ENCODE measurements around the gene LENG8. TPM values are rescaled to one million over a fixed set of nuclear protein-coding genes. Genes with fewer than 3 reads are reported as not detected.

The LENG8 gene
- total RNA-seq, 1 experiment from 2014 or later = 238 TPM

- ChIA-PET POLR2A (interaction anchor here (0.7 to 4.8 kb wide), 3 partner anchors 8 to 1239 kb away, joined by 3 to 29 read pairs (median 3); partner anchors contain the start of gene LENG8), CTCF (interaction anchor here (0.5 to 1.4 kb wide), 4 partner anchors 15 to 195 kb away, joined by 3 read pairs; no protein-coding TSS in a partner anchor)
- peak; percentile 18 for DNase-seq (ENCODE audit: unreplicated experiment)
- no peak overlapping the region for H3K4me3 Mint-ChIP-seq (ENCODE audit: unreplicated experiment)
- intact Hi-C loops (cut with micrococcal nuclease) = no loop called here
- H3K27me3 Mint-ChIP-seq (ENCODE audit: insufficient read depth, unreplicated experiment) = no peaks in the 10 kb centered on the region
- H3K36me3 Mint-ChIP-seq (ENCODE audit: insufficient read depth, unreplicated experiment) = peaks cover 22% of the 10 kb centered on the region
- H3K4me1 Mint-ChIP-seq (ENCODE audit: insufficient read depth, unreplicated experiment) = peaks cover 14% of the 10 kb centered on the region
- no TSS peak for BruUV-seq (replicated peaks)
- H3K9me3 Mint-ChIP-seq (ENCODE audit: unreplicated experiment) = no peaks in the 10 kb centered on the region
- TF ChIP-seq CTCF (IDR thresholded peaks at IDR 0.05; ENCODE audit: unreplicated experiment) = no peak
- no peak overlapping the region for H3K27ac Mint-ChIP-seq (ENCODE audit: low read depth, unreplicated experiment)
These were observed 16.8 kb upstream of the LENG8 start for GRCh38 chr19:54432144-54432738.

- ChIA-PET POLR2A (no interaction called here), CTCF (interaction anchor here (0.6 kb wide), 1 partner anchor 73 kb away, joined by 3 read pairs; no protein-coding TSS in a partner anchor)
- H3K4me3 Mint-ChIP-seq (ENCODE audit: unreplicated experiment) = no peak overlapping the region
- no peak for DNase-seq (ENCODE audit: unreplicated experiment)
- BruUV-seq (replicated peaks) = no TSS peak
- TF ChIP-seq CTCF (IDR thresholded peaks at IDR 0.05; ENCODE audit: unreplicated experiment) = no peak
- H3K36me3 Mint-ChIP-seq (ENCODE audit: insufficient read depth, unreplicated experiment) = peaks cover 31% of the 10 kb centered on the region
- peaks cover 14% of the 10 kb centered on the region for H3K4me1 Mint-ChIP-seq (ENCODE audit: insufficient read depth, unreplicated experiment)
- intact Hi-C loops (cut with micrococcal nuclease) = no loop called here
- no peak overlapping the region for H3K27ac Mint-ChIP-seq (ENCODE audit: low read depth, unreplicated experiment)
- no peaks in the 10 kb centered on the region for H3K27me3 Mint-ChIP-seq (ENCODE audit: insufficient read depth, unreplicated experiment)
- H3K9me3 Mint-ChIP-seq (ENCODE audit: unreplicated experiment) = no peaks in the 10 kb centered on the region
These were observed 15.3 kb upstream of the LENG8 start for GRCh38 chr19:54433697-54434096.

GRCh38 chr19:54434112-54434872 is 14.7 kb upstream of the LENG8 start:
- no peak for TF ChIP-seq CTCF (IDR thresholded peaks at IDR 0.05; ENCODE audit: unreplicated experiment)
- no peak for DNase-seq (ENCODE audit: unreplicated experiment)
- intact Hi-C loops (cut with micrococcal nuclease) = no loop called here
- CTCF ChIA-PET = interaction anchor here (0.6 kb wide), 1 partner anchor 74 kb away, joined by 3 read pairs; no protein-coding TSS in a partner anchor
- Mint-ChIP-seq H3K4me1 (ENCODE audit: insufficient read depth, unreplicated experiment) (peaks cover 14% of the 10 kb centered on the region), H3K9me3 (ENCODE audit: unreplicated experiment) (no peaks in the 10 kb centered on the region), H3K27ac (ENCODE audit: low read depth, unreplicated experiment) (no peak overlapping the region), H3K36me3 (ENCODE audit: insufficient read depth, unreplicated experiment) (peaks cover 28% of the 10 kb centered on the region), H3K27me3 (ENCODE audit: insufficient read depth, unreplicated experiment) (no peaks in the 10 kb centered on the region), H3K4me3 (ENCODE audit: unreplicated experiment) (no peak overlapping the region)
- no TSS peak for BruUV-seq (replicated peaks)
- POLR2A ChIA-PET = no interaction called here

GRCh38 chr19:54434873-54435214 is 14.2 kb upstream of the LENG8 start:
- no TSS peak for BruUV-seq (replicated peaks)
- Mint-ChIP-seq H3K36me3 (ENCODE audit: insufficient read depth, unreplicated experiment) (peaks cover 26% of the 10 kb centered on the region), H3K4me3 (ENCODE audit: unreplicated experiment) (no peak overlapping the region), H3K27ac (ENCODE audit: low read depth, unreplicated experiment) (no peak overlapping the region), H3K27me3 (ENCODE audit: insufficient read depth, unreplicated experiment) (no peaks in the 10 kb centered on the region), H3K9me3 (ENCODE audit: unreplicated experiment) (no peaks in the 10 kb centered on the region), H3K4me1 (ENCODE audit: insufficient read depth, unreplicated experiment) (peaks cover 14% of the 10 kb centered on the region)
- DNase-seq (ENCODE audit: unreplicated experiment) = no peak
- CTCF ChIA-PET = no interaction called here
- POLR2A ChIA-PET = no interaction called here
- no peak for TF ChIP-seq CTCF (IDR thresholded peaks at IDR 0.05; ENCODE audit: unreplicated experiment)
- intact Hi-C loops (cut with micrococcal nuclease) = no loop called here

All from MCF 10A (cell line).